ENCODE measurements around the gene STK35.

Gene STK35

DNA sequence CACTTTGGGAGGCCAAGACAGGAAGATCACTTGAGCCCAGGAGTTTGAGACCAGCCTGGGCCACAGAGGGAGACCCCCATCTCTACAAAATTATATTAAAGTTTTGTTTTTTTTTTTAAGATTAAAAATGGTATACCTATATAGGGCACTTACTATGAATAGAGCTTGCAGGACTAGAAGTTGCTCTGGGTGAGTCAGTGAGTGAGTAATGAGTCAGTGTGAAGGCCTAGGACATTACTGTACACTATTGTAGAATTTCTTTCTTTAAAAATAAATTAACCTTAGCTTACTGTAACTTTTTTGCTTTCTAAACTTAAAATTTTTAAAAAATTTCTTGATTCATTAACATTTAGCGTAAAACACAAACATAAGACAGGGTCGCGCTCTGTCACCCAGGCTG lies 29.7 kb downstream of the STK35 start:
- Histone ChIP-seq H3K18ac (ENCODE audit: low read length) (no peak overlapping the region), H3K4me3 (ENCODE audit: low read depth, low read length) (no peak overlapping the region), H4K12ac (ENCODE audit: low read depth, low read length) (no peak overlapping the region), H2BK12ac (ENCODE audit: low read length) (no peak overlapping the region), H2BK5ac (ENCODE audit: low read depth, low read length, poor library complexity) (peak overlapping the region; percentile 54), H4K8ac (ENCODE audit: low read depth, low read length) (no peak overlapping the region), H4K91ac (ENCODE audit: low read depth, low read length) (peak overlapping the region; percentile 84), H3K79me2 (ENCODE audit: control insufficient read depth, insufficient read depth, low read length, poor library complexity) (peaks cover 6% of the 10 kb centered on the region), H3K79me1 (ENCODE audit: low read length) (peaks cover 36% of the 10 kb centered on the region), H3K36me3 (ENCODE audit: control insufficient read depth in 1 of 2, insufficient read depth in 2 of 2, low read length in 2 of 2) (peaks cover 0 to 3% of the 10 kb centered on the region in 2 experiments), H3K9ac (ENCODE audit: low read length) (no peak overlapping the region), H3K14ac (ENCODE audit: low read length) (no peak overlapping the region), H2AK5ac (ENCODE audit: low read length) (no peak overlapping the region), H3K4me1 (ENCODE audit: control insufficient read depth in 1 of 2, insufficient read depth in 2 of 2, low read length in 2 of 2) (peaks cover 35 to 50% of the 10 kb centered on the region in 2 experiments), H3K4me2 (ENCODE audit: low read length) (no peak overlapping the region), H3K23ac (ENCODE audit: low read length) (no peak overlapping the region), H2AFZ (ENCODE audit: insufficient read depth, low read length, poor library complexity) (no peak overlapping the region), H3K27ac (ENCODE audit: low read depth, low read length) (peak overlapping the region; percentile 50), H3K9me3 (ENCODE audit: insufficient read depth, low read depth, low read length) (no peaks in the 10 kb centered on the region), H2BK120ac (ENCODE audit: insufficient read depth, low read length, poor library complexity) (no peak overlapping the region), H3K4ac (ENCODE audit: low read depth, low read length) (no peak overlapping the region), H3K27me3 (ENCODE audit: insufficient read depth, low read length) (no peaks in the 10 kb centered on the region)
- no CpG with 5 or more reads among the region's 3 CpGs for WGBS (ENCODE audit: extremely low coverage, insufficient coverage, insufficient read length)
- peak; percentile 33 to 54 for DNase-seq

DNA sequence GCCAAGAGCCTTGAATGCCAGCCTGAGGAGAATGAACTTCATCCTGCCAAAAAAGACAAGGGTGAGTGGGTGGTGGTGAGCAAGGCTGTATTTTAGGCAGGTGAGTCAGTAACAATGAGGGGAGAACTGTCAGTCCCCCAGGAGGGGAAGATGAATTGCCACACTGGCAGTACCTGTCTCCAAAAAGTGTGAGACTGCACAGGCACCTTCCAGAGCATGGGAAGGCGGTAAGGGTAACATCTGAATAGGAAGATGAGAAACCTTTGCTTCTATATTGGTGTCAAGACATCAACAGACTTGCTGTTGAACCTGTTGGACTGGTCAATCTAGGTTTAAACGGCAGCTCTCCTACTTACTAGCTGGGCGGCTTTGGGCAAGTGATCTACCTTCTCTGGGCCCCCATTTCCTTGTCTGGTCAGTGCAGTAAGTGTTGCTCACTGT lies 30.9 kb downstream of the STK35 start:
- Histone ChIP-seq H3K4me1 (ENCODE audit: control insufficient read depth in 1 of 2, insufficient read depth in 2 of 2, low read length in 2 of 2) (peaks cover 38 to 53% of the 10 kb centered on the region in 2 experiments), H3K79me2 (ENCODE audit: control insufficient read depth, insufficient read depth, low read length, poor library complexity) (peaks cover 8% of the 10 kb centered on the region), H2AFZ (ENCODE audit: insufficient read depth, low read length, poor library complexity) (no peak overlapping the region), H3K4me2 (ENCODE audit: low read length) (peak overlapping the region; percentile 51), H4K8ac (ENCODE audit: low read depth, low read length) (no peak overlapping the region), H2AK5ac (ENCODE audit: low read length) (no peak overlapping the region), H3K9me3 (ENCODE audit: insufficient read depth, low read depth, low read length) (no peaks in the 10 kb centered on the region), H4K91ac (ENCODE audit: low read depth, low read length) (peak overlapping the region; percentile 94), H3K79me1 (ENCODE audit: low read length) (peaks cover 36% of the 10 kb centered on the region), H3K14ac (ENCODE audit: low read length) (peak overlapping the region; percentile 49), H3K9ac (ENCODE audit: low read length) (no peak overlapping the region), H2BK120ac (ENCODE audit: insufficient read depth, low read length, poor library complexity) (peak overlapping the region; percentile 86), H3K27ac (ENCODE audit: low read depth, low read length) (peak overlapping the region; percentile 97), H2BK12ac (ENCODE audit: low read length) (no peak overlapping the region), H3K4ac (ENCODE audit: low read depth, low read length) (no peak overlapping the region), H2BK5ac (ENCODE audit: low read depth, low read length, poor library complexity) (peak overlapping the region; percentile 94), H3K18ac (ENCODE audit: low read length) (no peak overlapping the region), H3K4me3 (ENCODE audit: low read depth, low read length) (no peak overlapping the region), H3K36me3 (ENCODE audit: control insufficient read depth in 1 of 2, insufficient read depth in 2 of 2, low read length in 2 of 2) (peaks cover 0 to 3% of the 10 kb centered on the region in 2 experiments), H3K27me3 (ENCODE audit: insufficient read depth, low read length) (no peaks in the 10 kb centered on the region), H3K23ac (ENCODE audit: low read length) (no peak overlapping the region), H4K12ac (ENCODE audit: low read depth, low read length) (no peak overlapping the region)
- DNase-seq, result peak; percentile 98
- no CpG with 5 or more reads among the region's 3 CpGs for WGBS (ENCODE audit: extremely low coverage, insufficient coverage, insufficient read length)

DNA sequence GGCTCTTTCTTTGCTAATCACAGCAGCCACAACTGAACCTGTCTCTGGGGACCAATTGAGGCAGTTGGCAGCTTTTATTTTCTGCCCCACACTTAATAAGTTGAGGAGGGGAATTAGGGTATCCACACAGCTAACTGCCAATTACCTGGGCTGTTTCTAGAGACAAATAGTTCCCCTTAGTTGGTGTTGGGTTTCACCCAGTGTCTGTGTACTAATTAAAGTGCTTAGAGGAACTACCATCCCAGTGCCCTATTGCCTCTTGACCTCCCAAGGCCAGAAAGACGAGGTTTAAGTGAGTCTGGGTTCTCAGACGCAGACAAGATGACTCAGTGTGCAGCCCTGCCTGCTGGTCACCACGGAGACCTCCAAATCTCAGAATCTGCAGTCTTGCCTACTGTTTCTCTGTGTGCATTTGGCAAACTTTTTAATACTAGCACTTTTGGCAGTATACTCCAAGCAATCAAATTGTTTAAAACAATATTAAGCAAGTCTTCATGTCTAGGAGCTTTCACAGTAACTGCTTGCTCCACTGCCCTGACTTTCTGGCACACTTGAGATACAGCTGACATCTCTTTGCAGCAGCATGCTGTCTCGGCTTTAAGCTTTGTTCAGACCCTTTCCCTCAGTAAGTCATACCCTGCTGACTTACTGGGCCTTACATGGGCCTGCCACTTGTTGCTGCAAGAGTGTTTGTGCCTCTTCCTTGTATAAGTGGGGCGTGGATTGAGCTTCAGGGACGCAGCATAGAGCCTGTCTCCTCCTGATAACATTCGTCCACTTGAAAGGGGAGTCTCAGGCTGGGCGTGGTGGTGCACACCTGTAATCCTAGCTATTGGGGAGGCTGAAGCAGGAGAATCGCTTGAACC lies 31.9 kb downstream of the STK35 start:
- Histone ChIP-seq H2AK5ac (ENCODE audit: low read length) (peak overlapping the region; percentile 77), H3K36me3 (ENCODE audit: control insufficient read depth in 1 of 2, insufficient read depth in 2 of 2, low read length in 2 of 2) (no peaks in the 10 kb centered on the region), H3K79me2 (ENCODE audit: control insufficient read depth, insufficient read depth, low read length, poor library complexity) (peaks cover 8% of the 10 kb centered on the region), H3K9me3 (ENCODE audit: insufficient read depth, low read depth, low read length) (no peaks in the 10 kb centered on the region), H2BK12ac (ENCODE audit: low read length) (peak overlapping the region; percentile 88), H3K4me2 (ENCODE audit: low read length) (peak overlapping the region; percentile 51), H4K8ac (ENCODE audit: low read depth, low read length) (peak overlapping the region; percentile 74), H3K4me3 (ENCODE audit: low read depth, low read length) (no peak overlapping the region), H3K79me1 (ENCODE audit: low read length) (peaks cover 36% of the 10 kb centered on the region), H2AFZ (ENCODE audit: insufficient read depth, low read length, poor library complexity) (peak overlapping the region; percentile 61), H4K12ac (ENCODE audit: low read depth, low read length) (peak overlapping the region; percentile 49), H3K27ac (ENCODE audit: low read depth, low read length) (peak overlapping the region; percentile 97), H3K23ac (ENCODE audit: low read length) (no peak overlapping the region), H3K9ac (ENCODE audit: low read length) (no peak overlapping the region), H2BK120ac (ENCODE audit: insufficient read depth, low read length, poor library complexity) (peak overlapping the region; percentile 98), H3K18ac (ENCODE audit: low read length) (peak overlapping the region; percentile 90), H3K14ac (ENCODE audit: low read length) (peak overlapping the region; percentile 83), H3K4me1 (ENCODE audit: control insufficient read depth in 1 of 2, insufficient read depth in 2 of 2, low read length in 2 of 2) (peaks cover 40 to 53% of the 10 kb centered on the region in 2 experiments), H3K4ac (ENCODE audit: low read depth, low read length) (peak overlapping the region; percentile 77), H3K27me3 (ENCODE audit: insufficient read depth, low read length) (no peaks in the 10 kb centered on the region), H2BK5ac (ENCODE audit: low read depth, low read length, poor library complexity) (peak overlapping the region; percentile 94), H4K91ac (ENCODE audit: low read depth, low read length) (peak overlapping the region; percentile 98)
- no CpG with 5 or more reads among the region's 9 CpGs for WGBS (ENCODE audit: extremely low coverage, insufficient coverage, insufficient read length)
- DNase-seq, result peak; percentile 85 to 88

DNA sequence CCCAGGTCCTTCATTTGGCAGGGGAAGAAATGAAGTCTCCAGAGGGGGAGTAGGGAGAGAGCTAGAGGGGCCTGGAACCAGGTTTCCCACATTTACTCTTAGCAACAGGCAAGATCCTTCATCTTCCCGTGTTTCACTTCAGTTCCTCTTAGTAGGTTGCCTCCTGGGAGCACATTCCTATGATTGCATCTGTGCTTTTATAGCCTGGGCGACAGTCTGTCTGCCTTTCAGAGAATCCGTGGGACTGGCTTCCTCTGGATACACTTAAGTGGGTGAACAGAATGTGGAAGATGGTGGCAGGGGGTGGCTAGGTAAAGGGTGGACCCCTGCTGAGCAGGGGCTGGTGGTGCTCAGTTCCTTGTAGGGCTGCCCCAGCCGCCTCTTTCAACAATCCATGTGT lies 33.4 kb downstream of the STK35 start:
- WGBS (ENCODE audit: extremely low coverage, insufficient coverage, insufficient read length), result no CpG with 5 or more reads among the region's 4 CpGs
- H4K8ac ChIP-seq (ENCODE audit: low read depth, low read length), result no peak overlapping the region
- no peak overlapping the region for H3K23ac ChIP-seq (ENCODE audit: low read length)
- H3K9me3 ChIP-seq (ENCODE audit: insufficient read depth, low read depth, low read length), result no peaks in the 10 kb centered on the region
- peaks cover 8% of the 10 kb centered on the region for H3K79me2 ChIP-seq (ENCODE audit: control insufficient read depth, insufficient read depth, low read length, poor library complexity)
- no peak overlapping the region for H3K9ac ChIP-seq (ENCODE audit: low read length)
- H3K4me2 ChIP-seq (ENCODE audit: low read length), result peak overlapping the region; percentile 26
- peak overlapping the region; percentile 28 for H3K14ac ChIP-seq (ENCODE audit: low read length)
- peak overlapping the region; percentile 65 for H2BK120ac ChIP-seq (ENCODE audit: insufficient read depth, low read length, poor library complexity)
- H3K27ac ChIP-seq (ENCODE audit: low read depth, low read length), result peak overlapping the region; percentile 88
- H3K4ac ChIP-seq (ENCODE audit: low read depth, low read length), result peak overlapping the region; percentile 32
- H4K12ac ChIP-seq (ENCODE audit: low read depth, low read length), result no peak overlapping the region
- peak in 1 of 2 donors; percentile 18 for DNase-seq
- peak overlapping the region; percentile 19 for H3K18ac ChIP-seq (ENCODE audit: low read length)
- peak overlapping the region; percentile 78 for H4K91ac ChIP-seq (ENCODE audit: low read depth, low read length)
- H3K4me1 ChIP-seq (ENCODE audit: control insufficient read depth in 1 of 2, insufficient read depth in 2 of 2, low read length in 2 of 2), result peaks cover 40 to 48% of the 10 kb centered on the region in 2 experiments
- H2BK5ac ChIP-seq (ENCODE audit: low read depth, low read length, poor library complexity), result peak overlapping the region; percentile 80
- H3K36me3 ChIP-seq (ENCODE audit: control insufficient read depth in 1 of 2, insufficient read depth in 2 of 2, low read length in 2 of 2), result no peaks in the 10 kb centered on the region
- no peaks in the 10 kb centered on the region for H3K27me3 ChIP-seq (ENCODE audit: insufficient read depth, low read length)
- H2AK5ac ChIP-seq (ENCODE audit: low read length), result no peak overlapping the region
- no peak overlapping the region for H2BK12ac ChIP-seq (ENCODE audit: low read length)
- peaks cover 36% of the 10 kb centered on the region for H3K79me1 ChIP-seq (ENCODE audit: low read length)
- no peak overlapping the region for H3K4me3 ChIP-seq (ENCODE audit: low read depth, low read length)
- no peak overlapping the region for H2AFZ ChIP-seq (ENCODE audit: insufficient read depth, low read length, poor library complexity)

Measured in trophoblast cell (in vitro differentiated cells and primary cell).